Gastroesophageal sphincter (tissue), 4 donors: Measurements from ENCODE around the gene UNKL. TPM values are rescaled to one million over a fixed set of nuclear protein-coding genes. Genes with fewer than 3 reads are reported as not detected.

Experiments
- ATAC-seq: fragments of 150-250 bp; one replicate; pipeline ENCODE4 v1.9.1; 2016; ENCODE audit warnings: mild to moderate bottlenecking, moderate library complexity
- H3K27ac ChIP-seq, 4 donors: fragments of 200-600 bp; sonication (generic) in 3 of 4; 1 replicate in 3 of 4; 2 replicates in 1 of 4; pipeline ENCODE4 v1.5.1; 2016 to 2019
- H3K27me3 ChIP-seq: fragments of 200-600 bp; sonication (generic); one replicate; pipeline ENCODE4 v1.5.1; 2019
- H3K36me3 ChIP-seq, 2 donors: fragments of 200-600 bp; sonication (generic); one replicate each; pipeline ENCODE4 v1.5.1; 2019; ENCODE audit warnings: control low read depth in 1 of 2
- H3K4me1 ChIP-seq, 3 donors: fragments of 200-600 bp; sonication (generic); 1 replicate in 2 of 3; 2 replicates in 1 of 3; pipeline ENCODE4 v1.5.1; 2016 to 2019; ENCODE audit warnings: control low read depth in 2 of 3
- H3K4me3 ChIP-seq, 2 donors: fragments of 200-600 bp; sonication (generic); one replicate each; pipeline ENCODE4 v1.5.1; 2019; ENCODE audit warnings: mild to moderate bottlenecking in 1 of 2, moderate library complexity in 1 of 2
- H3K9me3 ChIP-seq, 3 donors: fragments of 200-600 bp; sonication (generic); one replicate each; pipeline ENCODE4 v1.5.1; 2017 to 2019; ENCODE audit warnings: control low read depth in 2 of 3
- CTCF ChIP-seq, 4 experiments: fragments of 200-600 bp in 2 of 4; fragments of 450-650 bp in 2 of 4; sonication (generic) in 1 of 4; IDR thresholded peaks; one replicate each; pipeline ENCODE4 v1.5.1; 2017 to 2019; ENCODE audit warnings: antibody characterized with exemption in 4 of 4, mild to moderate bottlenecking in 2 of 4, moderate library complexity in 2 of 4
- EP300 ChIP-seq: sonication (generic); formaldehyde crosslinking; IDR thresholded peaks from one replicate; pipeline ENCODE4 v1.6.1; 2017; ENCODE audit warnings: antibody characterized with exemption, mild to moderate bottlenecking
- POLR2A ChIP-seq, 2 donors: fragments of 450-650 bp; IDR thresholded peaks; one replicate each; pipeline ENCODE4 v1.6.1; 2017; ENCODE audit warnings: antibody characterized with exemption in 2 of 2, mild to moderate bottlenecking in 2 of 2, moderate library complexity in 1 of 2
- POLR2AphosphoS5 ChIP-seq: sonication (generic); formaldehyde crosslinking; IDR thresholded peaks from one replicate; pipeline ENCODE4 v1.6.1; 2017; ENCODE audit warnings: antibody characterized with exemption
- WGBS, 2 donors: methylation state at CpG; one replicate each; pipeline ENCODE4 v1.1.5; 2018; ENCODE audit warnings: low coverage in 1 of 2; 5-methylcytosine and 5-hydroxymethylcytosine counted together
- total RNA-seq, 4 donors: library from RNA; depleted of rRNA; stranded (reverse); fragments of >200 nt; gene quantifications; one replicate each; pipeline ENCODE4 v1.1.0, GENCODE V29; 2016

The UNKL gene
- 10 to 100 TPM; 12.3 to 29.4 (median 16.4) TPM for total RNA-seq

GRCh38 chr16:1414532-1415260 lies at the start of gene UNKL:
Gene UNKL (minus strand): TSS chr16:1414704. CDS start chr16:1414691, 13 bp downstream.
- H3K4me1 ChIP-seq = peaks cover 0 to 66% (median 4%) of the 10 kb centered on the region in 3 donors
- 11 to 60% methylated on average over 1 to 4 of the region's 72 CpGs for WGBS, 2 donors
- H3K27ac ChIP-seq = peak within 1 kb of the TSS; percentile 89 to 91 (median 90)
- H3K27me3 ChIP-seq = no peaks in the 10 kb centered on the region
- H3K9me3 ChIP-seq = no peaks in the 10 kb centered on the region
- peak; percentile 80 for ATAC-seq
- peaks cover 0 to 36% of the 10 kb centered on the region in 2 donors for H3K36me3 ChIP-seq
- TF ChIP-seq CTCF (IDR thresholded peaks at IDR 0.05) = no peak
- no peak for TF ChIP-seq POLR2AphosphoS5
- no peak for TF ChIP-seq EP300
- no peak for TF ChIP-seq POLR2A (IDR thresholded peaks at IDR 0.05)
- H3K4me3 ChIP-seq = peak within 1 kb of the TSS; percentile 96 to 99

- WGBS, 2 donors = 40% methylated on average over 1 of the region's 24 CpGs; no CpG with 5 or more reads in 1 of the 2 donors
- H3K36me3 ChIP-seq = peaks cover 0 to 90% of the 10 kb centered on the region in 2 donors
Observed at GRCh38 chr16:1461146-1461545, 46.6 kb upstream of the UNKL start.

GRCh38 chr16:1460602-1461138 lies 46.2 kb upstream of the UNKL start:
- WGBS, 2 donors = 62 to 80% methylated on average over 2 of the region's 30 CpGs
- H3K27ac ChIP-seq = no peak overlapping the region

More at GRCh38 chr16:1461146-1461545, 46.6 kb upstream of the UNKL start:
- TF ChIP-seq CTCF (IDR thresholded peaks at IDR 0.05) (no peak), POLR2A (IDR thresholded peaks at IDR 0.05) (no peak), POLR2AphosphoS5 (no peak), EP300 (no peak)
- no peak for ATAC-seq
- no peaks in the 10 kb centered on the region for H3K27me3 ChIP-seq
- no peak overlapping the region for H3K27ac ChIP-seq
- no peaks in the 10 kb centered on the region for H3K9me3 ChIP-seq
- no peak overlapping the region for H3K4me3 ChIP-seq
- H3K4me1 ChIP-seq = no peaks in the 10 kb centered on the region

GRCh38 chr16:1459967-1460366 lies 45.5 kb upstream of the UNKL start:
- ATAC-seq = no peak
- Histone ChIP-seq H3K9me3 (no peaks in the 10 kb centered on the region), H3K36me3 (peaks cover 0 to 90% of the 10 kb centered on the region in 2 donors), H3K4me1 (no peaks in the 10 kb centered on the region), H3K27ac (no peak overlapping the region), H3K4me3 (no peak overlapping the region), H3K27me3 (no peaks in the 10 kb centered on the region)
- 87 to 100% methylated on average over 4 to 5 of the region's 10 CpGs for WGBS, 2 donors
- TF ChIP-seq POLR2A (IDR thresholded peaks at IDR 0.05) (no peak), EP300 (no peak), CTCF (IDR thresholded peaks at IDR 0.05) (no peak), POLR2AphosphoS5 (no peak)

More at GRCh38 chr16:1460602-1461138, 46.2 kb upstream of the UNKL start:
- no peaks in the 10 kb centered on the region for H3K27me3 ChIP-seq
- no peaks in the 10 kb centered on the region for H3K9me3 ChIP-seq
- TF ChIP-seq CTCF (IDR thresholded peaks at IDR 0.05) = no peak
- TF ChIP-seq POLR2AphosphoS5 = no peak
- TF ChIP-seq EP300 = no peak
- TF ChIP-seq POLR2A (IDR thresholded peaks at IDR 0.05) = no peak
- no peaks in the 10 kb centered on the region for H3K4me1 ChIP-seq
- no peak for ATAC-seq
- peaks cover 0 to 90% of the 10 kb centered on the region in 2 donors for H3K36me3 ChIP-seq
- H3K4me3 ChIP-seq = no peak overlapping the region
